GM12878 (cell line): ENCODE results near the gene LRRC41.
"Not testable (repeated sequence)": the region's sequence is repeated elsewhere in the genome, so short reads cannot be mapped to it uniquely, and the experiment has no call there.

Experiments
- IKZF1 ChIP-seq: fragments of 450-650 bp; conservative IDR thresholded peaks from 2 replicates; pipeline ENCODE4 v1.6.1; 2017; ENCODE audit warnings: antibody characterized with exemption, mild to moderate bottlenecking
- MAX ChIP-seq: IDR thresholded peaks from 2 replicates; pipeline ENCODE4 v1.6.1; 2012; ENCODE audit warnings: low read depth, low read length, improper control_type of control experiment
- NBN ChIP-seq: fragments of 450-650 bp; IDR thresholded peaks from 2 replicates; pipeline ENCODE4 v1.6.1; 2016
- NRF1 ChIP-seq: conservative IDR thresholded peaks from 2 replicates; pipeline ENCODE4 v1.6.1; 2011; ENCODE audit warnings: mild to moderate bottlenecking, low read depth, low read length, improper control_type of control experiment
- POLR2A ChIP-seq: IDR thresholded peaks from 2 replicates; pipeline ENCODE4 v1.6.1; 2011; ENCODE audit warnings: low read depth, mild to moderate bottlenecking, low read length
- SUPT20H ChIP-seq: IDR thresholded peaks from 2 replicates; pipeline ENCODE4 v1.6.1; 2011; ENCODE audit warnings: low read depth, mild to moderate bottlenecking, low read length, moderate library complexity, borderline replicate concordance; ENCODE audit not compliant: control insufficient read depth
- ZNF24 ChIP-seq: fragments of 450-650 bp; IDR thresholded peaks from 2 replicates; pipeline ENCODE4 v1.6.1; 2017; ENCODE audit warnings: antibody characterized with exemption, mild to moderate bottlenecking
- TF ChIP-seq, protein P1 (sequence below), 3 experiments: IDR thresholded peaks in 2 of 3; conservative IDR thresholded peaks in 1 of 3; 2 replicates each; pipeline ENCODE4 v1.5.1; 2011; ENCODE audit warnings: low read depth in 3 of 3, low read length in 3 of 3, mild to moderate bottlenecking in 3 of 3, control low read depth in 2 of 3, moderate library complexity in 2 of 3, inconsistent platforms in 1 of 3, mixed read lengths in 1 of 3; ENCODE audit not compliant: control insufficient read depth in 2 of 3, insufficient read depth in 1 of 3; ENCODE audit errors: extremely low read depth in 1 of 3

GRCh38 chr1:46238865-46239264 lies 64.6 kb downstream of the LRRC41 start:
- TF ChIP-seq MAX, IKZF1, ZNF24, POLR2A, NBN, SUPT20H, NRF1: not testable (repeated sequence)
- TF ChIP-seq, protein P1, sequence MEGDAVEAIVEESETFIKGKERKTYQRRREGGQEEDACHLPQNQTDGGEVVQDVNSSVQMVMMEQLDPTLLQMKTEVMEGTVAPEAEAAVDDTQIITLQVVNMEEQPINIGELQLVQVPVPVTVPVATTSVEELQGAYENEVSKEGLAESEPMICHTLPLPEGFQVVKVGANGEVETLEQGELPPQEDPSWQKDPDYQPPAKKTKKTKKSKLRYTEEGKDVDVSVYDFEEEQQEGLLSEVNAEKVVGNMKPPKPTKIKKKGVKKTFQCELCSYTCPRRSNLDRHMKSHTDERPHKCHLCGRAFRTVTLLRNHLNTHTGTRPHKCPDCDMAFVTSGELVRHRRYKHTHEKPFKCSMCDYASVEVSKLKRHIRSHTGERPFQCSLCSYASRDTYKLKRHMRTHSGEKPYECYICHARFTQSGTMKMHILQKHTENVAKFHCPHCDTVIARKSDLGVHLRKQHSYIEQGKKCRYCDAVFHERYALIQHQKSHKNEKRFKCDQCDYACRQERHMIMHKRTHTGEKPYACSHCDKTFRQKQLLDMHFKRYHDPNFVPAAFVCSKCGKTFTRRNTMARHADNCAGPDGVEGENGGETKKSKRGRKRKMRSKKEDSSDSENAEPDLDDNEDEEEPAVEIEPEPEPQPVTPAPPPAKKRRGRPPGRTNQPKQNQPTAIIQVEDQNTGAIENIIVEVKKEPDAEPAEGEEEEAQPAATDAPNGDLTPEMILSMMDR (IDR thresholded peaks at IDR 0.05 in 2 of 3, conservative IDR thresholded peaks at IDR 0.05 in 1 of 3; ENCODE audit: control insufficient read depth in 2 of 3, extremely low read depth in 1 of 3, insufficient read depth in 1 of 3, low read depth in 3 of 3, low read length in 3 of 3), result not testable (repeated sequence)
